Skeletal muscle cell (primary cell): ENCODE results near the gene STRA8.

Experiments
- DNase-seq: peaks from one replicate; pipeline ENCODE4 v3.0.0-alpha.2; 2010; ENCODE audit warnings: low read depth
- H3K4me3 ChIP-seq: 2 replicates; pipeline ENCODE4 v1.5.1; 2011; ENCODE audit warnings: low read depth, mild to moderate bottlenecking, control low read depth, low read length, moderate library complexity

Gene STRA8, protein sequence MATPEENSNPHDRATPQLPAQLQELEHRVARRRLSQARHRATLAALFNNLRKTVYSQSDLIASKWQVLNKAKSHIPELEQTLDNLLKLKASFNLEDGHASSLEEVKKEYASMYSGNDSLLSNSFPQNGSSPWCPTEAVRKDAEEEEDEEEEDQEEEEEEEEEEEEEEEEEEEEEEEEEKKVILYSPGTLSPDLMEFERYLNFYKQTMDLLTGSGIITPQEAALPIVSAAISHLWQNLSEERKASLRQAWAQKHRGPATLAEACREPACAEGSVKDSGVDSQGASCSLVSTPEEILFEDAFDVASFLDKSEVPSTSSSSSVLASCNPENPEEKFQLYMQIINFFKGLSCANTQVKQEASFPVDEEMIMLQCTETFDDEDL

DNA sequence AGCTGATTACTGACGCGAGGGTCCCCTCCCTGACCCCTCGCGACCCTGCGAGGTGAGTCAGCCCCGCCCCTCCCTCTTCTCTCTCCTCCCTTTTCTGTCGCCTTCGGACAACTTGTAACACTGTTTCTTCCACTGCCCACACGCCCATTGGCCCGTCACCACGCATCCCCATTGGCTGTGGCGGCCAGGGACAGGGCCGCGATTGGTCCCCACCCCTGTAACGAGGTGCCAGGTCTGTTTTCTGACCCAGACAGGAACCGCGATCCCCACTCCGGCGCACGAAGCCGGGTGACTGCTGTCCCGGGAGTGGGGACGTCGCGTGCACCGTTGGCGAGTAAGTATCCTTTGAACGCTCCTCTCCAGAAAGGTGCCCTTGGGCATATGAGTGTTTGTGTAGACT lies at the start of gene STRA8:
TSS of gene STRA8 (plus strand) at position 269 of the 400 bp plus-strand sequence. CDS start 6,687 bp downstream, outside the sequence.
- no peak for DNase-seq
- H3K4me3 ChIP-seq: no peak within 1 kb of the TSS

GRCh38 chr7:135184254-135184841 lies 49.3 kb upstream of the STRA8 start:
- DNase-seq: no peak
- no peak overlapping the region for H3K4me3 ChIP-seq

DNA sequence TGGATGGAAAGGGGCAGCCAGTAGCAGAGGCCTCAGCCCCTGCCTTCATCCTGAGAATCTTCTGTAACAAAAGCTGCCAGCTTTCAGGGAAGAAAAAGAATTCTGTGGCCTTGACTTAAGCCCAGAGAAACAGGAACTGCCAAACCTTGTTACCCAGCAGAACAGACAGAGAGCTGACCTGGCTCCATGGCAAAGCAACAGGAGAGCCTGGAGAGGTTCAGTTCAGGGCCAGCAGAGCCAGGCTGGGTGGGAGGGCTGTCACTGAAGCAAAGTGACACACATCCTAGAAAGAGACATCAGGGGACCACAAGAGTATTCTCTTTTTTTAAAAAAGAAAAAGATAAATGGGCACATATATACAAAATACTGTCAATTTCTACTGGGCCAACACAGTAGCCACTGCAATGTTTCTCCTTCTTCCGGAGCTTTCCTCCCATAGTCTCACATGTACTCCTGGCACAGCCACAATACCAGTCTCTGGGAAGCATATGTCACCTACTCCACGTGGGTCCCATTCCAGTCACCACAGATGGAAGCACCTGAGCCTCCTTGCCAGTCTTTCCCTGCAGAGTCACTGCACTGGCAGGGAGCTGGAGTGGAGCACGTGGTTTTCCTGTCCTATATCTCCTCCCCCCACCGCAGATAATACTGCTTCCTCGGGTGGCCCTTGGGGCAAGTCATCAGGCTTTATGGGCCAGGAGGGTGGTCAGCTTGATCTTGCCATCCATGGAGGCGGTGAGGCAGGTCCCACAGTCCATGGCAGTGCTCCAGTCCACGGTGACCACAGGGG lies 48.0 kb upstream of the STRA8 start:
- H3K4me3 ChIP-seq: no peak overlapping the region
- no peak for DNase-seq

DNA sequence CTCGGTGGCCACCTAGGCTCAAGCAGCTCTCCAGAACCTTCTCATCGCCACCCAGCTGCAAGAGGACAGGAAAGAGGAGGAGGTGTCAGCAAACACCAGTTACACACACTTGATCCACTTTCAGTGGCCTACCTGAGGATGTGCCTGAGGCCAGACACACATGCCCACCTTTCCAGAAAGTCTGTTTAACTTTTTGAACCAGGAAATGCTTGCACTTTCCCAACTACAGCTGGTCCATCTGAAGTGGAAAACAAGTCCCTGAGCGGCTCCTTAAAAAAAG lies 47.4 kb upstream of the STRA8 start:
- no peak overlapping the region for H3K4me3 ChIP-seq
- DNase-seq: no peak

- no peak overlapping the region for H3K4me3 ChIP-seq
- no peak for DNase-seq
These were observed 46.8 kb upstream of the STRA8 start for GRCh38 chr7:135186841-135187253.

DNA sequence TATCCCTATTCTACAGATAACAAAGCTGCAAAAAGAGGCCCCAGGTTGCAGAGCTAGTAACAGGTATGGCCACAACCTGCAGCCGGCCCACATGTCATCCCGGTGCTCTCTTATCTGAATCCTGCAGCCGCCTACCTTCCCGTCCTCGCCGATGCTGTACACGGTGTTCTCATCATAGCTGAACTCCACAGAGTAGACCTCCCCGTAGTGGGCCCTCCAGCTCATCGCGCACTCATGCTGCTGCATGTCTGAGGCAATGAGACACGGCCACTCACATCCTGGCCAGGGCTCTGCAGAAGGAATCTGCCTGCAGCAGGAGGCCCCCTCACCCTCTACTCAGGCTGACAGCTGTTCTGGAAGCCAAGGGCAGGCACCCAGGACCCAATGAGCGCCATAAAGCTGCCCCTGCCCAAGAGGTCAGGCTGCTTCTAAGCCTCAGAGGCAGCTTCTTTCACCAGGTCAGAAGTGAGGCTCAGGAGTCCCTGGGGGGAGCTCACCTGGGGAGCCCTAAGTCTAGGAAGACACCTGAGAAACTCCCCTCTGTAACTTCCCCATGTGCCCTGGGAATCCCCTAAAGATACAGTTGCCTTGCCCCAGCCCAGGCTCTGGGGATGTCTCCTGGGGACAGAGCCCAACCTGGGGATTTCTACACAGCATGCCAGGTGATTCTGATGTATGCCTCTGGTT lies 45.2 kb upstream of the STRA8 start:
- H3K4me3 ChIP-seq: no peak overlapping the region
- DNase-seq: no peak

- H3K4me3 ChIP-seq: no peak overlapping the region
- no peak for DNase-seq
These were observed 44.4 kb upstream of the STRA8 start for GRCh38 chr7:135189221-135189662.

DNA sequence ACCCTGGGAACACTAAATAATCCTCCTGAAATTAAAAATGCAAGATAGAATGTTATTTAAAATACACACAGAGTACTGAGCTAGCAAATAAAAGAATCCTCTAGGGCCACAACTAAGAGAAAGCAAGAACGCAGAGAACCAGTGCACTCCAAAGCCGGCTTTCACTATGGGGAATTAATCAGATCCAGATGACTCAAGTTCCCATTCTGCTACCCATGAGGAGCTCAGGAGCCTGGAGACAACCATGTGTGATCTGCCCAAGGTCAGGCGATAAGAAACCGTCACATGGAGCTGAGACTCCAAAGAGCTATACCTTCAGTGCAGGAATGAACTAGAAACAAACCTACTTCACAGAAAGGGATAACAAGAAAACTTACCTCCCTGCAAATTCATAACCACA lies 43.7 kb upstream of the STRA8 start:
- DNase-seq: no peak
- H3K4me3 ChIP-seq: no peak overlapping the region

- no peak for DNase-seq
- H3K4me3 ChIP-seq: no peak overlapping the region
These were observed 42.9 kb upstream of the STRA8 start for GRCh38 chr7:135190703-135191102.

GRCh38 chr7:135192914-135193536 lies 40.6 kb upstream of the STRA8 start:
- no peak overlapping the region for H3K4me3 ChIP-seq
- DNase-seq: no peak

GRCh38 chr7:135193615-135194081 lies 40.0 kb upstream of the STRA8 start:
- DNase-seq: peak; percentile 45

GRCh38 chr7:135194494-135195095 lies 39.0 kb upstream of the STRA8 start:
- H3K4me3 ChIP-seq: no peak overlapping the region
- no peak for DNase-seq

More at GRCh38 chr7:135193615-135194081, 40.0 kb upstream of the STRA8 start:
- H3K4me3 ChIP-seq: no peak overlapping the region

DNA sequence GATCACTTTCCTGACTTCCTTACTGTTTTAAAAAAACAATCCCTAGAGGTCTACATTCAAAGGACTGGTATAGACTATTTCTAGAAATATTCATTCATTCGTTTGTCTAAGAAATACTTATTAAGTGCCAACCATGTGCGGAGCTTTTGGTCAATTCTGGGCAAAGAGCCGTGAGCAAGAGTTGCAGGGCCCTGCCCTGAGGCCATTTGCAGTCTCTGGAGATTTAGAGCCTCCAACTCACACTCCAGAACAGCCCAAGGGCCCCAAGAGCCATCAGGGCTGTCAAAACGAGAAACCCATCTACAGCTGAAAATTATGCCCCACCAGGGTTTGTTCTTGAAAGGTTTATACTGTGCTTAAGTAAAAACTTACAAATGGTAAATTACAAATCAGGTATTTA lies 38.5 kb upstream of the STRA8 start:
- H3K4me3 ChIP-seq: no peak overlapping the region
- DNase-seq: no peak

- no peak overlapping the region for H3K4me3 ChIP-seq
- DNase-seq: no peak
These were observed 37.5 kb upstream of the STRA8 start for GRCh38 chr7:135195968-135196629.

DNA sequence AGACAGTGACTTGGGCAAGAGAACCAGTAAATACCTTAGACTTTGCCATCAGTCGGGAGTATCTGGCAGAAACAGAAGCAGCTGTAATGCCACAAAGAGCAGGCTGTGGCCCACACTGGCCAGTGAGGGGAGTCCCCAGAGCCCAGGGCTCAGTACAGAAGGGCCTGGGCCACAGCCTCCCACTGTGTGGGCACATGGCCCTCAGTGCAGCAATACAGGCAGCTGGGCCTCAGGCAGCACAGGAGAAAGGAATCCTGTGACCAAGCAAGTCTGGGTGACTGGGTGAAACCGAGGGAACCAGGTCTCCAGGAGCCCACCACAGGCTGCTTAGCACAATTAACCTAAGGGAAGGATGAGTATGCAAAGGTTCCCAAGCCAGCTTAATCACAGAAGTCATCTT lies 36.3 kb upstream of the STRA8 start:
- DNase-seq: no peak
- no peak overlapping the region for H3K4me3 ChIP-seq

DNA sequence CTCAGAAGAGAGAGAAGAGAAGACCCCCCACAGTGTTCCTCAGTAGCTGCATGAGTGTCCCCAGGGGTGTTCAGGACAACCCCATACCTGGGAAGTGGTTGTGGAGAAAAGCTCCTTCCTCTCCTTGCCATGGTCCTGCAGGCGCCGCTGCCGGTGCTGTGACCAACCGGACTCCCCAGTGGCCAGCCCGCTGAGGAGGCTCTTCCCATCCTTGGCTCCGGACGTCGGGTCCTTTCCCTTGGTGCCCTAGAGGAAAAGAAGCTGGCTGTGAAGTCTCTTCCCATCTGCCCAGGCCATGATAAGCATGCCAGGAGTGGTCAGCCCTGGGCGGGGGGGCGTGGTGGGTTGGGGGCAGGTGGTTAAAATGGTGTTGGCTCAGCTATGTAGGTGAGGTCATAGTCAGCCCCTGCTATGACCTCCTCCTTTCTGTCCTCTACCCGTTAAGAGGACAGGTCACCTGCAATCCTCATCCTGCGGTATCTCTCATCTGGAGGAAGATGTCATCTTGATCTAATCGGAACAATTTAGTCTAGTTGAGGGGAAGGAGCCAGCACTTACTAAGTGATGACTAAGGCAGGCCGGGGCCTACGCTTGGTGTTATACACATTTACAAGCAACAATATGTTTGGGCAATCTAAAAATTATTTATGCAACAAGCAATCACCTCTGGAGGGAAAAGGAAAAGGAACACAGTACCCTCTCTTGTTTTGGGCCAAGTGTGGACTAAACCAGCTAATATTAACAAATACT lies 35.6 kb upstream of the STRA8 start:
- H3K4me3 ChIP-seq: no peak overlapping the region
- DNase-seq: no peak

GRCh38 chr7:135199439-135199838 lies 34.2 kb upstream of the STRA8 start:
- DNase-seq: no peak
- H3K4me3 ChIP-seq: no peak overlapping the region

GRCh38 chr7:135200821-135201331 lies 32.8 kb upstream of the STRA8 start:
- no peak for DNase-seq
- no peak overlapping the region for H3K4me3 ChIP-seq
